ENCODE measurements around the gene BRINP2.

Gene BRINP2

DNA sequence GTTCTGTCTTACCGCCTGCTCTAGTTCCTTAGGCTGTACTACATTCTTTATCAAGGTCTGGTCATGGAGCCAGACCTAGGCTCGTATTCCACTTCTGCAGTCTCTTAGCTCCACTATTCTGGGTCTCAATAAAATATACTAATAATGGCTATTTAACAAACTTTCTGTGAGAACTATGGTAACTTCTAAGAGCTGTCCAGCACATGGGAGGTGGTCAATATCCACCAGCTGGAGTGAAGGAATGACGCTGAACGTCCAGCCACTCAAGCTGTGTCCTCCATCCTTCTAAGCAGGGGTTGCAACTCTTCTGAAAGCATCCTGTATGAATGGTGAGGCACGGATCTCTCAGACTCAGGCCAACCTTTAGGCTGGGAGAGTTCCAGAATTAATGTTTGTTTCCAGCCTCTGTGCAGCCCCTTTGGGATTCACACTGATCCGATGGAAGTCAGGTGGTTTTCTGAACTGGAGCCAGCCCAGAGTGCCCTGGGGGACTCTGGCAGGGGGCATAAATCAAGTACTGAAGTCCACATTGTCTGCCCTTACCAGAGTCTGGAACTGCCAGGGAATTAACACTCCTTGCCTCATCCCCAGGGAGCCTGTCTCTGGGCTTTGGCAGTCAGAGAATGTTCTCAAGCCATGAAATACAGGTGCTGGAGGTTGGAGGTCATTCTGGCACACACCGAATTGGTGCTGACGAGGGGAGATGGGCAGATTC lies 57.4 kb downstream of the BRINP2 start:
- no peak for DNase-seq

DNA sequence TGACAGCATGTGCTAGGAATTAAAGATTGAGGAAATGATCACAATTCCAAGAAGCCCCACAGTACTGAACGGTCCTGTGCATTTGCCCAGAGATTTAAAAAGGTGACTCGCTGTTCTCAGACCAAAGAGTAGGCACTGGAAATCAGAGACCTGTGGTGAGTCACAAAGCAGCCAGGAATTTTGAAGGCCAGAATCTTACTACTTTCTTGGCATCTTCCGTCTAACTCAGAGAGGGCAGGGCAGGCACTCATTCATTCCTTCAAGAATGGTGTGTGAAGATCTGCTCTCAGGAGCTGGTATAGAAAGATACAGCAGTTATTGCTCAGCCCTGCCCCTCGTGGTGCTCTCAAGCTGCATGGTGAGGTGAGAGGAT lies 57.9 kb downstream of the BRINP2 start:
- no peak for DNase-seq

DNA sequence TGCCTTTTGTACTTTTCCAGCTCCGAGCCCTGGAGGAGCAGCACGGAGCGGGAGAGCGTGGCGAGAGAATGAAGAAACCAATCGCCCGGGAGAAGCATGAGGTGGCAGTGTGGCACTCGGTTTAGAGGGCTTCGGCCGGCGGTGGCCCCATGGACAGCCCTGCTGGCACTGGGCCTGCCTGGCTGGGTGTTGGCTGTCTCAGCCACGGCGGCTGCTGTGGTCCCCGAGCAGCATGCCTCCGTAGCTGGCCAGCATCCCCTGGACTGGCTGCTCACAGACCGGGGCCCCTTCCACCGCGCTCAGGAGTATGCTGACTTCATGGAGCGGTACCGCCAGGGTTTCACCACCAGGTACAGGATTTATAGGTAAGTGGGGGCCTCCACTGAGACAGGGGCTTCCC lies 59.0 kb downstream of the BRINP2 start:
- no peak for DNase-seq

DNA sequence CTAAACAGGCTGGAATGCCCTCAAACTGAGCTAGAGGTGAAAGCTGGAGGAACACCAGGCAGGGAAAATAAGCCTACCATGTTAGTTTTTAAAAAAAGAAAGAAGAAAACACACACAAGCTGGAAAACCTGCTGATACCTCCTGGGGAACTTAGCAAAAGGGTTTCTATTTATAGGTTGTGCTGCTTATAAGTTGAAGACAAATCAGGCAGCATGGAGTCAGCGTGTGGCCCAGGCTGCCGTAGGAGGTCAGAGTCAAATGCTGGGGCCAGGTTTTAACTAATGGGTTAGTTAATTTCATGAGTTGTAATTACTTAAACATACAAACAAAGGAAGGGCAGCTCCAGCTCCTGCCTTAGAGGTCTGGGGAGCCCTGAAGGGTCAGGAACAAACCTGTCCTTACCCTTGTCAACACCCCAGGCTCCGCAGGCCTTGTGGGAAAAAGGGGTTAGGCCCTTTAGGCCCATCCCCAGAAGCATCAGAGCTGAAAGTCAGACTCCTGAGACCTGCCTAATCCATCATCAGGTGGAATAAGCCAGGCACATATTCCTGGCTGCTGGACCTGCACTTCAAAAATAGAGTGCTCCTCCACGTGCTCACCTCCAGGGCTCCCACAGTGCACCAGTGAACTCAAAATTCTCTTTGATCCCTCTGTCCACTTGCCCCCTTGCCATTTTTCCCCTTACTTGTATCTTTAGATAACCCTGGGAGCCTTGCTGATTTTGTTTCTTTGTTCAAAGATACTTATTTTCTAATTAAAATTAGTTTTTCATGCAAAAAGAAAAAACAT lies 59.7 kb downstream of the BRINP2 start:
- no peak for DNase-seq

DNA sequence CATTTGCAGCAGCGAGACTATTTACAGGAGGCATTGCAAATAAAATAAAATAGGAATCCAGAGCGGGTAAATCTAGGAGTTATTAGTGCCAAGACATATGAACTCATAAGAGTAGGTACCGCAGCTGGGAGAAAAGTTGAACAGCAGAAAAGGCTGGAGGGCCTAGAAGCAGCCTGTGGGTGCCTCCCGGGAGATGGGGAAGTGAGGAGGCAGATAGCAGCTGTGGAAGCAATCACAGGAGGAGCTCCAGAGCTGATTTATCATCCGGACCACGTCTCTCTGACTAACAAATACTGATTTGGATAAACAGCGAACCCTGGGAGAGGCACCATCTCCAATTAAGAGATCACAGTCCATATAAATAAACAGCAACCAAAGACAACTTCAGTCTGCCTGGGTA lies 64.6 kb downstream of the BRINP2 start:
- DNase-seq = no peak

DNA sequence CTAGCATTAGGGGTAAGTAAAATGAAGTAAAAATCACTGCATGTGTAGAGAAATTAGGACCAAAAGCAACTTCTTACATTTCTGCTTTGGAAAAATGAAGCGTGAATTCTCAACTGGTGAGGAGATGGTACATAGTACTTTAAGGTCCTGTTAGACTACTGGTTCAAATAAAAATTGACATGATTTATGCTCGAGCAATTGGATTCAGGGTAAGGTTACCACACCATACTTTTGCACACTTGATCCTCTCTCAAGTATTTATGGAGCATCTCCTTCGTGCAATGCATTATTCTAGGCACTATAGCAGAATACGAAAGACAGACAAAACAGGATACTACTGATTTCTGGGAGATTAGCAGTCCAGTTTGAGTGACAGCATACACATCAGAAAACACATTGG lies 66.2 kb downstream of the BRINP2 start:
- no peak for DNase-seq

DNA sequence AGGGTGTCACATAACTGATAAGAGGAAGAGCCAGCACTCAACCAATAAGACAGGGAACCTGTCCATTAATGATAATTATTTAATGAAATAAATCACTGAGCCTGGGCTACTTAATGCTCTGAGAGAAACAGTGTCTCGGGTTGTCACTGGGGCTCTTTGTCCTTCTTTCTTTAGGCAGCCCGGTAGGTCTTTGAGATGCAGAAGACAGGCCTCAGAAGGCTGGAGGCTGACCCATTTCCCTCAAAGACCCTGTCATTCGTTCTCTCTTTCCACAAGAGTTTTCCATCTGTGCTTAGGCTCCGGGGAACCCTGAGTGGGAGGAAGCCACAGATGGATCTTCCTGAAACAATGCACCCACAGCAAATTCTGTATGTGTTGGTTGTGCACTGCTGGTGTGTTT lies 68.2 kb downstream of the BRINP2 start:
- DNase-seq = no peak

DNA sequence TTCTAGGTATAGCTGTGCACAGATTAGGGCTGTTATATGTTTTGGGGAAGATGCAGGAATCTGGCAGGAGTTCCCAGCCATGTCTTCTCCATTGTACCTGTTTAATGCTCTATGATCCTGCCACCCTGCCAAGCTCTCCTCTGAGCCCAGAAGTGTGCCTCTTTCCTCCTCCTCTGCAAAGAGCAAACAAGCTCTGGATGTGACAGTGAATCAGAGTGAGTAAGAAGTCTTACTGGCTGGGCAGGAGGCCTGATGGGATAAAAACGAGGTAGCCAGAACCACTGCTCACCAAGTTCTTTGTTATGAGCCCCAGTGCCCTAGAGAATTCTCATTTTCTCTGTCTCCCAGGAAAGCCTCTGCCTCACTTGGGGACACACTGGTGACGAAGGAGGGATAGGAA lies 69.0 kb downstream of the BRINP2 start:
- DNase-seq = no peak

DNA sequence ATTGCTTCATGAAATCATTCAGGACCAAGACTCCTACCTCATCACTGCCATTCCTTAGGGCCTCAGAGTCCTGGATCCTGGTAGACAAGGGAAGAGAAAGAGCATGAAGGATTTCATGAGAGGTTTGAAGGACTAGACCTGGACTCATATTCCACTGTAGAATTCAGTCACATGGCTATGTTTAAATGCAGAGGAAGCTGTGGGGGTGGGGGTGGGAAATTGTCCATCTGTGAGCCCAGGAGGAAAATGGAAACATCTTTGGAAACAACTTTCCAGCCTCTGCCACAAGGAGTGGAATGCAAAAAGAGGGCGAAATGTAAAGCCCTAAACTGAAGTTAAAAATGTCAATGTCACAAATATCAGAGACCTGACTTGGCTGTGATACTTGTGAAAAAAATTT lies 73.0 kb downstream of the BRINP2 start:
- DNase-seq = no peak

DNA sequence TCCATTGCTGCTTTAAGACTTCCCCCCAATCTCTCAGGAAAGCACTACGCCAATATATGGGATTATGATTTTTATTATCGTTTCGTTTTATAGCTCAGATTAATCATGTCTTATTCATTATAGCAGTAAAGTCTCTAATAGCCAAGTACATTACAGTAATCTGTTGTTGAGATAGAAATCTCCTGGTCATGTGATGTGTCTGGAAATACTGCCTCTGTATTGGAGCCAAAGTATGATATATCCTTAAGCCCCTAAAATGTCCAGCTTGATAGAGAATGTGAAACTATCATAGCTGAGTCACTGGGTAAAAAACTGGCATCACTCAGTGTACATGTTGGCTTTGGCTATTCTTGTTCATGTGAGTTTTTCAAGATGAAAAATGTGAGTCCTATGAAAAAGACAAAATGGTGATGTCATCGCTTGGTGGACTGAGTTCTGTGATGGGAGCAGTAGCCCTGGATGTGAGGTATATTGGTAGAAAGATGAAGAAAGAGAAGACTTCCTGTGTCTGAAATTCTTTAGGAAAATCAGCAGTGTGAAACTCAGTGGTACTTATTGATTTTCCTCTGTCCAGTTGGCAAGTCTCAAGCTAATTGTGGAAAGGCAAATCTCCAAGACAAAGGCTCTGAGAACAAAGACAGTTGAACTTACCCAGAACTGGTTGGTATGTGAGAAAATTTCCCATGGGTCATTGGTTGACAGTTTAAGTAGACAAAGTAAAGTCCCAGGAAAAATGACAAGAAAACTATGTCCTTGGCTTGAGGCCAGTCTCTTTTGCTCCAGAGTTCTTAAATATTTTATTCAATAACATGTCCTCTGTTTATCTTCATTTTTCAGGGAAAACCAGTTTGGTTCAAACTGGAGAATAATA lies 76.2 kb downstream of the BRINP2 start:
- no peak for DNase-seq

DNA sequence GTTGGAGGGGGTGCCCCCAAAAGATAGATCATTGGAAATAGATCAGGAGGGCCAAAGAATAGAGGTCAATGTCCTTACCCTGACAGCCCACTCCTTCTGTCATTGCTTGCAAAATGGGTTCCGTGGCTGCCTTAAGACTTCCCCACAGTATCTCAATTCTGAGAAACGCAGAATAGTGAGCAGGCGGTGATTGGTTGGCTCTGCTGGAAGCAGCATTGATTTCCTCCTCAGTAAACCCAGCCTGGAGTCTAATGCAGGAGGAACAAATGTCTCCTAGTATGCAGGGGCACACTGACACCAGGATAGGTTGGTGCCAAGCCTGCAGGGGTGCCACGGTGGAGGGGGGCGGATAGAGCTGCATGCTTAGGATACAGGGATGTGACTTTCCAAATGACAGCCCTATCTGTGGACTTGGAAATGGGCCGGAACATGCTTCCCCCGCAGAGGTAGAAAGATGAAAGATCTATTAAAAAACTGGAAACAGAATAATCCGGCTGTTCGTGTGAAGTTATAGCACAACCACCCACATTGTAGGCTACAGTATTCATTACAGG lies 76.9 kb downstream of the BRINP2 start:
- DNase-seq = no peak

DNA sequence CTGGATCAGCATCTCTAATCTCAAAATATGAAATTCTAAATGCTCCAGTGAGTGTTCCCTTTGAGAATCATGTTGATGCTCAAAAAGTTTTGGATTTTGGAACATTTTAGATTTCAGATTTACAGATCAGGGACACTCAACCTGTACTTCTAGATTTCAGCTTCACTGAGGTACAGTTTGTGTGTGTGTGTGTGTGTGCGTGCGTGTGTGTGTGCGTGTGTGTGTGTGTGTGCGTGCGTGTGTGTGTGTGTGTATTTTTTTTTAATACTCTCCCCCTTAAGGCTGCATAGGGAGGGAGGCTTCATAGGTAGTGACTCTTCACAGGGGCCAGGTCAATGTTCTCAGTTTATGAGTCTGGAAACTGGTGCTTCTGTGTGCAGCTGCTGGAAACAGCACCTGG lies 77.5 kb downstream of the BRINP2 start:
- DNase-seq = no peak

DNA sequence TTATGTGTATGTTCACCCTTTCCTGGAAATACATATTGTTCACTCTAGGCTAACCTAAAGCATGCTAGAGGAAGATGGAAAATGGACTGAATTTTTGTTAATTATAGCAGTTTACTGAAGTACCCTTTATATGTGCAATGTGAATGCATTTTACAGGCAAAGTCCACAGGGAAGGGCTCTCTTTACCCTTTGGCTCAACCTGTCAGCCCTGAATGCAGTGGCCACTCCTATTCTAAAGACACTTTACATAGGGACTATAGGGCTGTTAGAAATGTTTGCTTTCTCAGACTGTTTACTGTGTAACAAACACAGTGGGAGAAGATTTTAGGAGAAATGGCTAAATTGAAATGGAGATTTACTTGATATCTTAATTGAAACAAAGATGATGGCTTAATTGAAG lies 78.5 kb downstream of the BRINP2 start:
- DNase-seq = no peak

DNA sequence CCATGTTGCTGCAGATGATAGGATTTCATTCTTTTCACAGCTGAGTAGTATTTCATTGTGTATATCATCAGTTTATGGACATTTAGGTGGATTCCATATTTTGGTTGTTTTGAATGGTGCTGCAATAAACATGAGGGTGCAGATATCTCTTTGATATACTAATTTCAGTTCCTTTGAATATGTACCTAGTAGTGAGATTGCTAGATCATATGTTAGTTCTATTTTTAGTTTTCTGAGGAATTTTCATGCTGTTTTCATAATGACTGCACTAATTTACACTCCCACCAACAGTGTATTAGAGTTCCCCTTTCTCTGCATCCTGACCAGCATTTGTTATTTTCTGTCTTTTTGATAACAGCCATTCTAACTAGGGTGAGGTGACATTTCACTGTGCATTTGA lies 82.1 kb downstream of the BRINP2 start:
- no peak for DNase-seq

DNA sequence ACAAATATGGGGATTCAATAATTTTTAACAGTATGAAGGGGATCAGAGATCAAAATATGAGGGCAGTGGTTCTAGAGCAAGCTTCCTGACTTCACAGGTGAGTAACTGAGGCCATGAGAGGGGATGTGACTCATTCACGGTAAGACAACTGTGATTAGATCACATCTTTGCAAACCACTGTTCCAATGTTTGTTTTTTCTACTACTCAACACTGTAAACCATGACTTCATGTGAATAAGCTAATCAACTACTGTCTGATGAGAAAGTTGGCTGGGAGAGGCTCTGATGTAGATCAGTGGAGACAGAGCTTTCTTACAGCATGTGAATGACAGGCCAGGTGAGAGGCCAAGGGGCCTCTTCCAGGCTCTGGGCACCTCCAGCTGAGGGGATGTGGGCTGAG lies 84.7 kb downstream of the BRINP2 start:
- no peak for DNase-seq

DNA sequence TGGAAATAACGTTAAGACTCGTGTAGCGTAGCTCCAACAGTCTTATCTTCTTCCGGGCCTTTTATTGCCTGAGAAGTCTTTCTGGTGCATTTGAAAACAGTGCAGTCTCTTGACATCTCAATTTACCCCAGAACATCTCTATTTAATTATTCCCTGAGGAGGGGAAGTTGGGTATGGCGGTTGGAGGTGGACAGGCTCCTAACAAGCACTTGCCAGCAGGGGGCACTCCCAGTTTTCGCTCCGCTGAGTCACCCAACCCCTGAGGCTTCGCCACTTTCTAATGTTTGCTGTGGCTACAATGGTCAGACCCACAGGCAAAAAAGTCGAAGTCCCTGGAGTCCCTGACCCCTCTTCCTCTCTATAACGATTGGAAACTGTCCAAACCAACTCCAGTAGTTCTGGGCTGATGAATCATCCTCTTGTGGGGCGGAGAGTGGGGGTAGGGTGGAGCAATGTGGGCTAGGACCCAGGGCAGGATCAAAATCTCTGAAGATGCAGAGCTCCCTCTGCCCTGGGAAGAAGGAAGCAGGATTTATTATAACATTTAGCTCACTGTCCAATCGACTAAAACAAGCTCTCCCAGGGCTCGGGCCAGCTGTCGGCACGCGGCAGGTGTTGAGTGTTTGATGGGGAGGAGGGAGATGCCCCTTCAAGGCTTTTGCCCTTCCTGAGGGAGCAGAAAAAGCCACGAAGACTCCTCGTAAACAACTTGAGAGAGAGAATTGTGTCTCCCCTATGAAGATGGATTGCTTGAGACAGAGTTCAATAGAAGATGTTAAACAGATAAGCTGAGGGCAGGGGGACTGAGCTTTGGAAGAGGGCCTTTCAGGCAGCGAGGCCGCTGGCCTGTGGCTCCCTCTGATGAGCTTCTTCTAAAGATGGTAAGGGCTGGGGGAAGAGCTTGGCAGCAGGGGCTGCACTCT lies 85.7 kb downstream of the BRINP2 start:
- DNase-seq = no peak

DNA sequence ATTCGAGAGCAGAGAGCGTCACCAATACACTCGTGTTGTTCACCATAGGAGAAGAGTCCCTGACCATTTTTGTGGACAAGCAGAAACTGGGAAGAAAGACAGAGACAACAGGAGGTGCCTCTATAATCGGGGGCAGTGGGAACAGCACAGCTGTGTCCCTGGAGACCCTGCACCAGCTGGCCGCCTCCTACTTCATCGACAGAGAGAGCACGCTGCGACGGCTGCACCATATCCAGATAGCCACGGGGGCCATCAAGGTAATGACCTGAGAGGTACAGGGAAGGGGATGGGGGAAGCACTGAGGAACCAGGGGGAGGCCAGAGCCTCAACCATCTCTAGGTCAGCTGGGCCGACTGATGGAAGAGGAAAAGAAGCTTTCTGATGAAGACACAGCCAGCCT lies 86.4 kb downstream of the BRINP2 start:
- no peak for DNase-seq

DNA sequence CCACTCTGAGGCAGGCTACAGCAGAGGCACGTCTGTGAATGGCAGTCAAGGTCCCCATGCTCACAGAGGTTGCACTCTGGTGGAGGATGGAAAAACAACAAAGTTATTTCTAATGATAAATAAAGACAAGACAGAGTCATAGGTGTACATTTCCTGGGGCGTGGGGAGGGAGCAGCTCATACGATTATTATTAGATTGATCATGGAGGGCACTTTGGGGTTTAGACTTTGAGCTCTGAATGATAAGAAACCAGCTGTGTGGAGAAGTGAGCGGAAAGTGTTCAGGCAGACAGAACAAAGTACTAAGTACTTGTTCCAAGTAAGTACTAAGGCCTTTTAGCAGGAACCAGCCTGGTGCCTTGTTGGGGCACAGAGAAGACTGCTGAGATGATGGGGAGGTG lies 86.8 kb downstream of the BRINP2 start:
- DNase-seq = no peak

DNA sequence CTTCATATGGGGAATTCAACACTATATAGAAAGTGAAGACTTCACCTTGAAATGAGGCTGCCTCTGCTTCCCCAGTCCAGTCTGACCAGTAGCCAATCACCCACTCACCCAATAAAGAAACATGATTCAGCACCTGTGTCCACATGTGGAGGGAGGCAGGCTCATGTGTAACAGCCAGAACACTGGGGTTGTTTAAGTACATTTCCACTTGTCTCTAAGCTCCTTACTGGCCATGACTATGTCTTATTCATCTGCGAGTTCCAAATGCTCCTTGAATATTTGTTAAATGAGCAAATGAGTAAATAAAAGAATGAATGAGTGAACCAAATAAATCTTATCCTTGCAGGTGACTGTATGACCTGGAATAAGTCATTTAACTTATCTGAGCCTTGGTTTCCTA lies 100.1 kb downstream of the BRINP2 start:
- no peak for DNase-seq

DNA sequence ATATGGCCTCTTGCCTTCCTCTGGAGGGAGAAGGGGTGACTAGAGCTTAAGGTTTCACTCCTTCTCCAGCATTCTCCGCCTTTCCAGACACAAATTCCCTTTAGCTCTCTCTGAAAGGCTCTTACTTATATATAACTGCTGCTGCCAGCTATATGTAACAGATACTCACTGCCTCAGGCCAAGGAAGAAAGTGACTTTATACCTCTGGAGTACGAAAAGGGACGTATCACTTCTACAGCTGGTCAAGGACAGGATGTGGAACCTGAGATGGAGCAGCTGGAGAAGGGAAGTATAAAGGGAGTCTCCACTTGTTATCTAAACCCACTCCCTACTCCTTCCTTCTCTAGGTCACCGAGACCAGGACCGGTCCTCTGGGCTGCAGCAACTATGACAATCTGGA lies 102.4 kb downstream of the BRINP2 start:
- DNase-seq = no peak

DNA sequence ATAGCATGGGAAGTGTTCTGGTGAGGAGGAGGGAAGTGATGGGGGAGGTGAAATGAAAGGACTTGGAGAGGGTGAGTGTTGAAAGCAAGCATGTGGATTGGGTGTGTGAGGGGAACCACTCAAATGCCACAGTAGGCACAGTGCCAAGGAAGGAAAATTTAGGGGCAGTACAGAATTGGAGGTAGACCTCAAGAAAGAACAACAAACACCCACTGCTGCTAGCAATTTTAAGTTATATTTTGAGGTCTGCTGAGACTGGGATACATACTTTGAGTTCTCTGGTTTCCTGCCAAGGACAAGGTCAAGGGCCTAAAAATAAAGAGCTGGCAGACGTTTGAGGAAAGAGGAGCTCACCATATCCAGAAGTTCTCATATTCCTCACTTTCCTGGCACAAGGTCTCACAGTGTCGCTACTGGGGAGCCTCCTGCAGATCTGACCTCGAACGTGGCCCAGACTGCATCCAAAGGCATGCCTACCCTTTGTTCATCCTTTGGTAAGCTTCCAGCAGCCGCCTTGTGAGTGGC lies 104.0 kb downstream of the BRINP2 start:
- DNase-seq = no peak

DNA sequence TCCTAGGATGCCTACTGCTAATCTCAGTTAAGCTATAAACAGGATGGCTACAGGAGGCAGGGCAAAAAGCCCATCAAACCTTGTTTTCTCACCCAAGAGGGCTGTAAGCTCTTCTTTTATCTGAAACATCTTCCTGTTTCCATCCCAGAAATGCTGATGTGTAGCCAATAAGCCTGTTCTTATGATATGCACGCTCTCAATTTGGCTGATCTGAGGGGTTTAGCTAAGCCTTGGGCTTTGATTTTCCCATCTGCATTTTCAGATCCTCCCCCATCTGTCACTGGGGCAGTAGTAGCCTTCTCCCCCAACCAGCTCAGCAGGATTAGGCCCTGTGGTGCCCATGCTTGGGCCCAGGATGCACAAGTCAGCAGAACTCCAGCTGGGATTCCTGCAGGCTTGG lies 105.0 kb downstream of the BRINP2 start:
- DNase-seq = no peak

All from CD4-positive, alpha-beta T cell treated with Interferon gamma for 1 hour (primary cell).